ENCODE data around the gene UBE4A.
"Not testable (repeated sequence)": the region's sequence is repeated elsewhere in the genome, so short reads cannot be mapped to it uniquely, and the experiment has no call there.

Gene UBE4A

GRCh38 chr11:118401880-118402590 lies 42.6 kb downstream of the UBE4A start:
- no peak for DNase-seq

GRCh38 chr11:118402594-118402993 lies 43.2 kb downstream of the UBE4A start:
- DNase-seq: not testable (repeated sequence)

- DNase-seq: peak; percentile 75
These were observed 47.3 kb downstream of the UBE4A start for GRCh38 chr11:118406599-118407166.

DNA sequence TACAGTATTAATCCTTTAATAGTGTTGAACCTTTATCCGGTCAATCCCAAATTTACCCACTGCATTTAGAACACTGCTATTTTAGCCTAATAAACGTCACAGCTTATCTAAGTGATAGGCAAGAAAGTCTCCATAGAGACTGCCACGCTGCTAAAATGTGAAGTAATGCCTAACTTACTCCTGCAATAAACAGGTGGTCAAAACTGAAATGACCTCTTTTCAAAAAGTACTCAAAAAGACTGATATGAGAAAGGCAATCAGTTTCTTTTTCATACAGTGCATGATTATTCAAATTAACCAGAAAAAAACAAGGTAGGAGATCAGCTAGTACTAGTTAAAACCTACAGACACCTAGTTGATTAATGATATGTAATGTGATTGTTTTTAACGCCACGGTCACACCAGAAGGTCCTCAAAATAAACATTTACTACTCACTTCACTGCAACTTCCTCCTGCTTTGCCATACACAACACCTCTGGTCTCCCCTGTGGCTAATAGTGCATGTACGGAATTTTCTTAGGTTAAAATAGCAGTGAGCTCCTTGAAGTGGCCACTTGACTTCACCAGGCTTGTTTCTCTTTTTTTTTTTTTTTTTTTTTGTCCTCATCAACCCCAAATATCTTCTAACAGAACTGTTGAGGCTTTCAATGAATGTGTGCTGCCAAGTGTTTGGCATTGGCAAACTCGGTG lies 50.8 kb downstream of the UBE4A start:
- DNase-seq: no peak

- DNase-seq: no peak
These were observed 52.1 kb downstream of the UBE4A start for GRCh38 chr11:118411530-118411929.

- no peak for DNase-seq
These were observed 53.5 kb downstream of the UBE4A start for GRCh38 chr11:118412921-118413320.

- no peak for DNase-seq
These were observed 55.8 kb downstream of the UBE4A start for GRCh38 chr11:118415062-118415738.

- DNase-seq: no peak
These were observed 56.3 kb downstream of the UBE4A start for GRCh38 chr11:118415739-118416068.

GRCh38 chr11:118416900-118417299 lies 57.5 kb downstream of the UBE4A start:
- DNase-seq: not testable (repeated sequence)

GRCh38 chr11:118417801-118418200 lies 58.4 kb downstream of the UBE4A start:
- no peak for DNase-seq

DNA sequence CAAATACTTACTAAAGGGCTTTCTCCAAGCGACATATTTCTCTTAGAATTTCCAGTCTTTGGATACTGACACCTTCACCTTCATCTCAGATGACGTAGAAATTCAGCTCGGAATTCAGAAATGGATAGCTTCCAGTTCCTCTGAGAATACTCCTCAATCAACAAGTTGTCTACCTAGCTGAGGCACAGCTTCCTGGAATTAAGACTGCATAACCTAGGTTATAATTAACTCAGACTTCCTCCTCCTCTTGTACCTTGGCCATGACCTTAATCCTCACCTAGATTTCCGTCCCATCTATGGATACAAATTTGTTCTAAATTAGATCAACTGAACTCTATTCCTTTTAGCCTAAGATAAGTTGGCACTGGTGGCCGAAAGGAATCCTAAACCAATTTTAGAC lies 59.4 kb downstream of the UBE4A start:
- DNase-seq: no peak

GRCh38 chr11:118427707-118428106 lies 68.3 kb downstream of the UBE4A start:
- no peak for DNase-seq

GRCh38 chr11:118430956-118431355 lies 71.6 kb downstream of the UBE4A start:
- no peak for DNase-seq

- peak; percentile 57 for DNase-seq
These were observed 74.7 kb downstream of the UBE4A start for GRCh38 chr11:118434123-118434552.

- DNase-seq: peak; percentile 57
These were observed 75.3 kb downstream of the UBE4A start for GRCh38 chr11:118434553-118435289.

DNA sequence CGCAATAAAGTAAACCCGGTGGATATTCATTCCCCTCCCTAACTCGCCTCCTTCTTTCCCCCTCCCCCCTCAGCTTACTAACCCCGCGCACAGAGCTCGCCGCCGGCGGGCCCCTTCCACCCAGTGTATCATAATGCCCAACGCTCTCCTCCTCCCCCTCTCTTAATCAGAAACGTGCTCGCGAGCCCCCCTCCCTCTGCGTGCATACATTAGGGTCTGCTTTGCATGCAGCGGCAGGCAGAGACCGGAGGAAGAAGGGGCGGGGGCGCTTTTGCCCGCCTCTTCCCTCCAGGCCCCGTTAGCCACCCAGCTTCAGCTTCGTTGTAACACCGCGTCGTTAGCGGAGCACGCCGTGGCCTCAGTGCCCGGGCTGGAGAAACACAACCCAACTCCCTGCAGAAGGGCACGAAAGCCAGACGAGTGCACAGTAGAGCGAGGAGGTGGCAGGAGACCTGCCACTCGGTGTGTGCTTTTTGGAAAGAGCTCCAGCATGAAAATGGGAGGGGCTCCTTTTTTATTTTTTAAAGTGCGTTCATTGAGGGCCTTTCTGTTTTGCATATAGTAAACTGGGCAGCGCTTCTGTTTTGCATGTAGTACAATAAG lies 76.0 kb downstream of the UBE4A start:
- peak; percentile 90 for DNase-seq

- peak; percentile 98 for DNase-seq
These were observed 76.7 kb downstream of the UBE4A start, which contains the start of gene KMT2A for GRCh38 chr11:118435893-118436624. Gene KMT2A, plus strand, starts transcription at chr11:118436492. Its CDS starts 21 bp downstream, at chr11:118436513.

GRCh38 chr11:118436639-118437207 lies 77.3 kb downstream of the UBE4A start:
- DNase-seq: no peak

GRCh38 chr11:118437208-118438125 lies 78.1 kb downstream of the UBE4A start:
- DNase-seq: peak; percentile 41

- DNase-seq: no peak
These were observed 79.0 kb downstream of the UBE4A start for GRCh38 chr11:118438314-118438931.
